ENCODE measurements around the gene RARRES2. TPM values are rescaled to one million over a fixed set of nuclear protein-coding genes. Genes with fewer than 3 reads are reported as not detected.

RARRES2 gene
- total and polyA plus RNA-seq, 2 of the 13 experiments (the other 11 are each of a cell fraction or from before 2014, with no cell fraction given): 134 to 172 TPM

DNA sequence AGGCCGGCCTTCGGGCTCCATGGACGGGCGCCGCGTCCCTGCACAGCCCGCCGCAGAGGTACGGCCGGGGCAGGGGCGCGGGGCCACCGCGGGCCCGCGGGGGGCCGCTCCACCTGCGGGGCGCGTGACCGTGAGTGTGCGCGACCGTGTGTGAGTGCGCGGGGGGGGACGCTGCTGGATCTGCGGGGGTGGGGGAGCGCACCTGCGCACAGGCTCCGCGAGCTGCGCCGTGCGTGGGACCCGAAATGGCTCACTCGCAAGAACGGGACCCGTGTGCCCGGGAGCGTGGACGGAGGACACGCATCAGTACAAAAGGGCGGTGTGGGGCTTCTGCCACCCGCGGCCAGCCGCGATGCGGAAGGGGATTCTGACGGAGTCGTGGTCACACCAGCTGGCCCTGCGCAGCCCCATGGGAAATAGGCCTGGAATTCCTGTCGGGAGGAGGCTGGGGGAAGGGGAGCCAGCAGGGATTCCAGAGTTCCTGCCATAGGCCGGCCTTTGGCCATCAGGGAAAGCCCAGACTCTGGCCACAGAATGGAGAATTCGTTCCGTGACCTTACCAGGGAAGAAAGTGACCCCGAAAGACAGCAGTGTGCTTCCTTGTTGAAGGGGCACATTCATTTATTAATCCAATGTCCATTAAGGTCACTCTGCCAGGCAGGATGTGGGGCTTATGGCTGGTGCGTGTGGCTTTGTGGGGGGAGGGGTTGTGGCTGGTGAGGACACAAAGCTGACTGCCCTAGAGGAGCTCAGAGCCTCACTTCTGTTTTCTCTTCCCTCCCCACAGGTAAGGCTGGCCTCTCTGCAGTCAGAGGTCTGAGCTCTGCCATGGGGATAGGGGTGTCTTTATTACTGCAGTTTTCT, 27.7 kb upstream of the RARRES2 start (continued):
- TF ChIP-seq AFF4 (CRISPR knock-in tag; IDR thresholded peaks at IDR 0.05): no peak; the same call in 1 of the 2 replicates
- no peak for TF ChIP-seq ZNF160 (CRISPR knock-in tag; IDR thresholded peaks at IDR 0.05)
- TF ChIP-seq, protein P1, sequence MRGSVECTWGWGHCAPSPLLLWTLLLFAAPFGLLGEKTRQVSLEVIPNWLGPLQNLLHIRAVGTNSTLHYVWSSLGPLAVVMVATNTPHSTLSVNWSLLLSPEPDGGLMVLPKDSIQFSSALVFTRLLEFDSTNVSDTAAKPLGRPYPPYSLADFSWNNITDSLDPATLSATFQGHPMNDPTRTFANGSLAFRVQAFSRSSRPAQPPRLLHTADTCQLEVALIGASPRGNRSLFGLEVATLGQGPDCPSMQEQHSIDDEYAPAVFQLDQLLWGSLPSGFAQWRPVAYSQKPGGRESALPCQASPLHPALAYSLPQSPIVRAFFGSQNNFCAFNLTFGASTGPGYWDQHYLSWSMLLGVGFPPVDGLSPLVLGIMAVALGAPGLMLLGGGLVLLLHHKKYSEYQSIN (CRISPR knock-in tag; IDR thresholded peaks at IDR 0.05; ENCODE audit: borderline replicate concordance): no peak
- TF ChIP-seq NFIB (CRISPR knock-in tag; IDR thresholded peaks at IDR 0.05; ENCODE audit: borderline replicate concordance): no peak
- no peak; the same call in 1 of the 2 replicates for TF ChIP-seq ZHX2 (IDR thresholded peaks at IDR 0.05; ENCODE audit: low read depth)
- no peak for TF ChIP-seq ZHX2 (CRISPR knock-in tag; IDR thresholded peaks at IDR 0.05; ENCODE audit: borderline replicate concordance)
- TF ChIP-seq ZFX (CRISPR knock-in tag; IDR thresholded peaks at IDR 0.05; ENCODE audit: low read depth): peak; percentile 51
- no peak for TF ChIP-seq ZNF598 (CRISPR knock-in tag; IDR thresholded peaks at IDR 0.05; ENCODE audit: borderline replicate concordance)
- TF ChIP-seq HMG20A (CRISPR knock-in tag; IDR thresholded peaks at IDR 0.05; ENCODE audit: borderline replicate concordance): no peak
- no peak; the same call in none of the 2 replicates for TF ChIP-seq KDM5A (IDR thresholded peaks at IDR 0.05; ENCODE audit: borderline replicate concordance, low read length)
- TF ChIP-seq PHB2 (IDR thresholded peaks at IDR 0.05; ENCODE audit: partially characterized antibody): no peak
- no peak for TF ChIP-seq ZNF460 (CRISPR knock-in tag; IDR thresholded peaks at IDR 0.05; ENCODE audit: borderline replicate concordance)
- TF ChIP-seq HDAC6 (IDR thresholded peaks at IDR 0.05; ENCODE audit: low read depth, low read length): no peak
- 0 out of 2 replicates have a peak, but pooled peaks have one; percentile 39 for TF ChIP-seq KMT2A (CRISPR knock-in tag; IDR thresholded peaks at IDR 0.05)

Data from HepG2 (cell line).